Peyer's patch (tissue), 4 donors: ENCODE measurements around the gene ONECUT1. TPM values are rescaled to one million over a fixed set of nuclear protein-coding genes. Genes with fewer than 3 reads are reported as not detected.
A peak's percentile ranks its signal among the peaks of the same experiment; 100 is the strongest.

Experiments used
- DNase-seq, 3 donors: peaks; one replicate each; pipeline ENCODE4 v3.0.0-alpha.2; 2017 to 2019
- H3K27ac ChIP-seq, 4 donors: fragments of 200-600 bp; sonication (generic); one replicate each; pipeline ENCODE4 v1.5.1; 2016 to 2019
- H3K27me3 ChIP-seq, 2 donors: fragments of 200-600 bp; sonication (generic); one replicate each; pipeline ENCODE4 v1.5.1; 2019
- H3K36me3 ChIP-seq, 3 donors: fragments of 200-600 bp; sonication (generic); one replicate each; pipeline ENCODE4 v1.5.1; 2016 to 2019
- H3K4me1 ChIP-seq, 4 donors: fragments of 200-600 bp; sonication (generic); one replicate each; pipeline ENCODE4 v1.5.1; 2016 to 2019
- H3K4me3 ChIP-seq, 4 donors: fragments of 200-600 bp; sonication (generic); 1 replicate in 3 of 4; 2 replicates in 1 of 4; pipeline ENCODE4 v1.5.1; 2016 to 2019; ENCODE audit warnings: mild to moderate bottlenecking in 1 of 4
- H3K9me3 ChIP-seq, 4 donors: fragments of 200-600 bp; sonication (generic); one replicate each; pipeline ENCODE4 v1.5.1; 2016 to 2019; ENCODE audit warnings: mild to moderate bottlenecking in 1 of 4
- CTCF ChIP-seq, 6 experiments: fragments of 450-650 bp in 4 of 6; fragments of 200-600 bp in 2 of 6; sonication (generic) in 1 of 6; IDR thresholded peaks; one replicate each; pipeline ENCODE4 v1.5.1; 2017 to 2019; ENCODE audit warnings: antibody characterized with exemption in 6 of 6, mild to moderate bottlenecking in 3 of 6, moderate library complexity in 1 of 6
- POLR2A ChIP-seq, 2 donors: fragments of 450-650 bp; IDR thresholded peaks; one replicate each; pipeline ENCODE4 v1.5.1; 2017; ENCODE audit warnings: antibody characterized with exemption in 2 of 2, mild to moderate bottlenecking in 2 of 2, moderate library complexity in 2 of 2
- total RNA-seq, 4 donors: library from RNA; depleted of rRNA; stranded (reverse); fragments of >200 nt; gene quantifications; one replicate each; pipeline ENCODE4 v1.1.0, GENCODE V29; 2016

The ONECUT1 gene
- total RNA-seq, 4 donors from 2014 or later, result not detected

GRCh38 chr15:52785672-52786406 lies 4.3 kb downstream of the ONECUT1 start:
- no peak for DNase-seq
- TF ChIP-seq POLR2A (IDR thresholded peaks at IDR 0.05), result no peak
- no peak for TF ChIP-seq CTCF (IDR thresholded peaks at IDR 0.05)
- H3K4me1 ChIP-seq, result peaks cover 0 to 44% (median 24%) of the 10 kb centered on the region in 4 donors
- H3K36me3 ChIP-seq, result no peaks in the 10 kb centered on the region
- H3K4me3 ChIP-seq, result peak overlapping the region in 1 of 4 donors; percentile 17
- H3K27me3 ChIP-seq, result peaks cover 0 to 81% of the 10 kb centered on the region in 2 donors
- H3K9me3 ChIP-seq, result no peaks in the 10 kb centered on the region
- no peak overlapping the region for H3K27ac ChIP-seq

DNA sequence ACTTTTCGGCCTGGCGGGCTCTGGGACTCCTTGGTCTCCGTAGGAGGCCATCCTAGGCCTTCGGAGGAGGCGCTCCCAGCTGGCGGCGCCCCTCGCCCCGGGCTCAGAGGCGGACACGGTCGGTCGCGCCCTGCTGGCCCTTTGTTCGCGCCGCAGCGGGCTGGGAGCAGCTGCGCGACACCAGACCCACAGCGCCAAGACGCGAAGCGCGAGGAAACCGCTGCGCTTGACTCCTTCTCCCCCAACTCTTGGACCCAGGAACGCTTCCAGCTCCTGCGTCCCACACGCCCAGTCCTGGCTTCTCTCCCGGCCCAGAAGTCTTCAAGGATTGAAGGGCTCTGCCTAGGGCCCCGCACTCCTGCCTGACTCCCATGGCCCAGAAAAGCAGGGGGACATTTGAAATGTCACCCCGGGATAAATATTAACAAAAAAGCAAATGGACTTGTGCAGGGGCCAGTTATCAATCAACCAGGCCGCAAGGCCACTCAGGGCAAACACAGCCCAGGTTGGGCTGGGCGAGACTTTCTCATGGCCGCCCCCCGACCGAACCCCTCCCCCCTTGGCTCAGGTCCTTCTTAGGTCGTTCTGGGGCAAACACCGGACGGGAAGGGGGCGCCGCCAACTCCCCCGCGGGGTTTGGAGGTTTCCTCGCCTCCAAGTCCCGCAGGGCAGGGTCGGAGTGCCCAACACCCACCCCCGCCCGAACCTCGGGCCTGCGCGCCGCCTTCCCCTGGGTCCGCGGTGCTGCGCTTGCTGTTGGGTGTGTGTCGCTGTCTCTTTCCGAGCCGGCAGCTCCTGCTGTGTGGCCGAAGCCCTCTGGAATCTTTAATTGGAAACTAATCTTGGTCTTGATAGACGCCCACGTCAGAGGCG lies 5.1 kb downstream of the ONECUT1 start:
- no peak for DNase-seq
- peak overlapping the region in 1 of 4 donors; percentile 3 for H3K4me3 ChIP-seq
- TF ChIP-seq POLR2A (IDR thresholded peaks at IDR 0.05), result no peak
- TF ChIP-seq CTCF (IDR thresholded peaks at IDR 0.05), result no peak
- H3K27me3 ChIP-seq, result peaks cover 0 to 75% of the 10 kb centered on the region in 2 donors
- no peaks in the 10 kb centered on the region for H3K36me3 ChIP-seq
- H3K9me3 ChIP-seq, result no peaks in the 10 kb centered on the region
- peaks cover 0 to 39% (median 18%) of the 10 kb centered on the region in 4 donors for H3K4me1 ChIP-seq
- H3K27ac ChIP-seq, result no peak overlapping the region

GRCh38 chr15:52783929-52784798 lies 6.0 kb downstream of the ONECUT1 start:
- Histone ChIP-seq H3K36me3 (no peaks in the 10 kb centered on the region), H3K9me3 (no peaks in the 10 kb centered on the region), H3K4me3 (peak overlapping the region in 1 of 4 donors; percentile 3), H3K27ac (no peak overlapping the region), H3K4me1 (peaks cover 0 to 32% (median 11%) of the 10 kb centered on the region in 4 donors), H3K27me3 (peaks cover 0 to 66% of the 10 kb centered on the region in 2 donors)
- peak in 1 of 3 donors; percentile 49 for DNase-seq
- TF ChIP-seq CTCF (IDR thresholded peaks at IDR 0.05) (peak in 1 of 6 experiments; percentile 23), POLR2A (IDR thresholded peaks at IDR 0.05) (no peak)

DNA sequence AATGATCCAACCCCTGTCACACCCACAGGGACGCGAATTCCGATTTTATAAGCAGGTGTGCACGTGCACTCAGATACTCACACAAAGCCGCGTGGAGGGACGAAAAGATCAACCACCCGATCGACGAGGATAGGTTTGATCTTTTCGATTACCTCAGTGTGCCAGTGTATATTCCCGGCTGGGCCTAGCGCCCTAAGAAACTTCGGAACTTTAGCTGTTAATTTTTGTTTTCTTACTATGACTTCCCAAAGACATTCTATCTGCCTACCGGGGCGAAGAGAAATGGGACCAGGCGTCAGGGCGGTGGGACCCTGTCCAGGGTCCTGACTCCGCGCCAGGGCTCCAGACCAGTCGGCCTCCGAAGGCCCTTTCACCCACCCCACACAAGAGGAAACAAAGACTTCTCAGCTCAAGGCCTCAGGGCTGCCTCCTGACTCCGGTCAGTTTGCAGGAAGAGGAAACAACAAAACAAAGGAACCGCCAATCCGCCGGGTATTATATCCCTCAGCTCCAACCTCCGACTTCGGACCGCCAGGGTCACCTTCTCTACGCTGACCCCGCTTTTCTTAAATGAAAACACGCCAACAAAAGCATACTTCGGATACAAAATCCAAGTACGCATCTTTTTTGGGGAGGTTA lies 6.8 kb downstream of the ONECUT1 start:
- peaks cover 0 to 57% of the 10 kb centered on the region in 2 donors for H3K27me3 ChIP-seq
- no peak for DNase-seq

More for the DNA sequence above, 6.8 kb downstream of the ONECUT1 start:
- TF ChIP-seq CTCF (IDR thresholded peaks at IDR 0.05), result no peak
- no peak for TF ChIP-seq POLR2A (IDR thresholded peaks at IDR 0.05)
- Histone ChIP-seq H3K4me3 (peak overlapping the region in 1 of 4 donors; percentile 6), H3K4me1 (peaks cover 0 to 26% (median 6%) of the 10 kb centered on the region in 4 donors), H3K9me3 (no peaks in the 10 kb centered on the region), H3K36me3 (no peaks in the 10 kb centered on the region), H3K27ac (no peak overlapping the region)
